GM12878 (cell line): ENCODE measurements around the gene ZNF764. TPM values are rescaled to one million over a fixed set of nuclear protein-coding genes. Genes with fewer than 3 reads are reported as not detected.

Experiments
- ATAC-seq: fragments of 200-7000 bp; cut with Tn5 transposase; 3 replicates; pipeline ENCODE4 v1.9.1; 2020; ENCODE audit warnings: mild to moderate bottlenecking, moderate library complexity
- BruUV-seq: library from RNA; stranded (reverse); fragments of 400-500 nt; replicated peaks from 2 replicates; lab custom pipeline; 2021; lab: Mats Ljungman, UMichigan
- CTCF ChIA-PET: fragments of 300-600 bp; sonication (Branson Sonifier 250); formaldehyde crosslinking; extraction: SDS; loops from one replicate; lab custom pipeline; 2021; ENCODE audit warnings: inconsistent platforms; lab: Yijun Ruan, JAX
- POLR2A ChIA-PET: fragments of 350-600 bp; formaldehyde crosslinking; extraction: SDS; loops from one replicate; lab custom pipeline; 2021; ENCODE audit warnings: inconsistent platforms; lab: Charles Lee
- RAD21 ChIA-PET: fragments of 300-600 bp; sonication (Branson Sonifier 250); formaldehyde crosslinking; loops from one replicate; lab custom pipeline; 2023; ENCODE audit warnings: antibody characterized with exemption; ENCODE audit not compliant: unreplicated experiment; lab: Charles Lee
- SMC1A ChIA-PET: fragments of 300-600 bp; sonication (Branson Sonifier 250); formaldehyde crosslinking; loops from one replicate; lab custom pipeline; 2023; ENCODE audit not compliant: unreplicated experiment, uncharacterized antibody; lab: Charles Lee
- DNase-seq: peaks from one replicate; pipeline ENCODE4 v3.0.0-alpha.2; 2011; ENCODE audit warnings: low read depth, low spot score
- FAIRE-seq: peaks from 3 replicates; lab custom pipeline; 2011; peaks lifted over from hg19 to GRCh38; lab: Jason Lieb, UNC
- H2AFZ ChIP-seq: 2 replicates; pipeline ENCODE4 v1.6.0; 2011; ENCODE audit warnings: low read depth, low read length, control low read depth; ENCODE audit not compliant: control insufficient read depth
- H3K27ac ChIP-seq: 2 replicates; pipeline ENCODE4 v1.5.1; 2011; ENCODE audit warnings: control low read depth; ENCODE audit not compliant: control insufficient read depth, insufficient read depth
- H3K27me3 ChIP-seq, 2 experiments: replicated peaks in 1 of 2; 2 replicates each; pipeline versions ENCODE4 v1.6.0 to v1.6.1; 2011; ENCODE audit warnings: low read length in 1 of 2; ENCODE audit not compliant: control insufficient read depth in 2 of 2, insufficient read depth in 2 of 2
- H3K36me3 ChIP-seq, 2 experiments: 2 replicates each; pipeline ENCODE4 v1.5.1; 2011; ENCODE audit warnings: low read length in 1 of 2; ENCODE audit not compliant: control insufficient read depth in 2 of 2, insufficient read depth in 2 of 2
- H3K4me1 ChIP-seq: 2 replicates; pipeline ENCODE4 v1.6.1; 2011; ENCODE audit warnings: mild to moderate bottlenecking, low read length, moderate library complexity, mixed read lengths; ENCODE audit not compliant: control insufficient read depth, insufficient read depth
- H3K4me2 ChIP-seq: 2 replicates; pipeline ENCODE4 v1.6.0; 2011; ENCODE audit warnings: control low read depth; ENCODE audit not compliant: control insufficient read depth, insufficient read depth
- H3K4me3 ChIP-seq: fragments of 200-600 bp; sonication (generic); 2 replicates; pipeline ENCODE4 v1.5.1; 2016
- H3K79me2 ChIP-seq: 2 replicates; pipeline ENCODE4 v1.6.0; 2011; ENCODE audit warnings: low read length; ENCODE audit not compliant: control insufficient read depth, insufficient read depth
- H3K9ac ChIP-seq: 2 replicates; pipeline ENCODE4 v1.8.0; 2011; ENCODE audit warnings: low read length, control low read depth, mixed read lengths; ENCODE audit not compliant: control insufficient read depth, insufficient read depth
- H3K9me3 ChIP-seq: replicated peaks from 3 replicates; pipeline ENCODE4 v1.5.1; 2011; ENCODE audit warnings: mild to moderate bottlenecking, low read length; ENCODE audit not compliant: control insufficient read depth, insufficient read depth
- H4K20me1 ChIP-seq: 2 replicates; pipeline ENCODE4 v1.6.0; 2011; ENCODE audit not compliant: control insufficient read depth, insufficient read depth
- CUX1 ChIP-seq: IDR thresholded peaks from 2 replicates; pipeline ENCODE4 v1.6.1; 2012; ENCODE audit warnings: improper control_type of control experiment, low read depth, low read length; ENCODE audit not compliant: insufficient replicate concordance
- GATAD2B ChIP-seq: fragments of 450-650 bp; conservative IDR thresholded peaks from 2 replicates; pipeline ENCODE4 v1.6.1; 2017; ENCODE audit warnings: low read depth, mild to moderate bottlenecking, moderate library complexity
- IRF3 ChIP-seq: fragments of 450-650 bp; IDR thresholded peaks from 2 replicates; pipeline ENCODE4 v1.6.1; 2014; ENCODE audit warnings: mild to moderate bottlenecking
- MTA2 ChIP-seq: fragments of 450-650 bp; IDR thresholded peaks from 2 replicates; pipeline ENCODE4 v1.6.1; 2016; ENCODE audit warnings: low read depth, mild to moderate bottlenecking, moderate library complexity
- NFYB ChIP-seq: IDR thresholded peaks from 2 replicates; pipeline ENCODE4 v1.6.1; 2011; ENCODE audit warnings: low read depth, mild to moderate bottlenecking, low read length, improper control_type of control experiment, moderate library complexity; ENCODE audit not compliant: insufficient read depth
- PKNOX1 ChIP-seq: fragments of 450-650 bp; IDR thresholded peaks from 2 replicates; pipeline ENCODE4 v1.6.1; 2016; ENCODE audit warnings: mild to moderate bottlenecking
- POLR2A ChIP-seq: IDR thresholded peaks from 2 replicates; pipeline ENCODE4 v1.6.1; 2011; ENCODE audit warnings: low read depth, mild to moderate bottlenecking, low read length
- RAD51 ChIP-seq: fragments of 450-650 bp; IDR thresholded peaks from 2 replicates; pipeline ENCODE4 v1.6.1; 2016; ENCODE audit warnings: moderate library complexity, mild to moderate bottlenecking, inconsistent platforms
- SMAD5 ChIP-seq: IDR thresholded peaks from 2 replicates; pipeline ENCODE4 v1.6.1; 2016; ENCODE audit warnings: antibody characterized with exemption, low read depth
- SUZ12 ChIP-seq: fragments of 200-600 bp; sonication (generic); IDR thresholded peaks from one replicate; pipeline ENCODE4 v1.6.1; 2018; ENCODE audit warnings: antibody characterized with exemption, mild to moderate bottlenecking; ENCODE audit not compliant: unreplicated experiment
- TBL1XR1 ChIP-seq: IDR thresholded peaks from 2 replicates; pipeline ENCODE4 v1.6.1; 2012; ENCODE audit warnings: low read depth, low read length, improper control_type of control experiment
- TCF12 ChIP-seq: IDR thresholded peaks from 2 replicates; pipeline ENCODE4 v1.6.1; 2011; ENCODE audit warnings: low read depth, mild to moderate bottlenecking, low read length
- WGBS: methylation state at CpG from one replicate; pipeline ENCODE4 v1.1.6; 2016; ENCODE audit warnings: low lambda C conversion rate; ENCODE audit not compliant: insufficient replicate concordance, insufficient coverage; ENCODE audit errors: missing lambda C conversion rate; 5-methylcytosine and 5-hydroxymethylcytosine counted together
- in situ Hi-C: fragments of 300-500 bp; cut with MboI; formaldehyde crosslinking; loops from 9 replicates; pipeline ENCODE4 v1.14.3; 2018; ENCODE audit warnings: mixed read lengths
- intact Hi-C: fragments of 100-400 bp; cut with micrococcal nuclease; formaldehyde crosslinking; loops from one replicate; pipeline ENCODE4 v1.14.2; 2022; ENCODE audit not compliant: unreplicated experiment
- polyA plus RNA-seq, 11 experiments: library from polyadenylated mRNA; depleted of rRNA in 4 of 11; unstranded in 6 of 11; stranded (reverse) in 5 of 11; fragments of >200 nt; fragmentation: Nextera tagmentation in 4 of 11; fragmentation: Illumina TruSeq in 1 of 11; extraction: Ambion mirVana in 4 of 11; extraction: Trizol in 1 of 11; gene quantifications; 1 replicate in 1 of 11; 2 replicates in 10 of 11; pipeline versions ENCODE4 v1.2.1 to v1.2.3, GENCODE V29; 2011 to 2016; ENCODE audit warnings: inconsistent platforms in 2 of 11, missing spikeins in 2 of 11, low read depth in 1 of 11
- total RNA-seq, 4 experiments: library from RNA; depleted of rRNA in 3 of 4; stranded (reverse); fragments of >200 nt in 3 of 4; fragmentation: Illumina TruSeq in 1 of 4; extraction: Trizol in 1 of 4; gene quantifications; 2 replicates each; pipeline versions ENCODE4 v1.2.1 to v1.2.3, GENCODE V29; 2013 to 2021

Gene ZNF764
- total and polyA plus RNA-seq, 10 of the 15 experiments (the other 5 are each of a cell fraction or from before 2014, with no cell fraction given): 0.61 to 11.9 (median 3.8) TPM

GRCh38 chr16:30581457-30581856 is 23.3 kb upstream of the ZNF764 start:
- CTCF ChIA-PET: interaction anchor here (1.0 kb wide), 1 partner anchor 46 kb away, joined by 4 read pairs; no protein-coding TSS in a partner anchor
- Histone ChIP-seq H2AFZ (no peak overlapping the region), H3K9me3 (no peaks in the 10 kb centered on the region), H3K36me3 (peaks cover 3 to 9% of the 10 kb centered on the region in 2 experiments; a peak in 3 of 4 replicates), H3K79me2 (peaks cover 18% of the 10 kb centered on the region), H3K9ac (no peak overlapping the region), H3K27ac (no peak overlapping the region)
- POLR2A ChIA-PET: no interaction called here
- no peak for TF ChIP-seq SMAD5
- no peak for TF ChIP-seq TCF12
- no peak for TF ChIP-seq SUZ12
- TF ChIP-seq NFYB: no peak
- no peak for TF ChIP-seq CUX1
- TF ChIP-seq IRF3: no peak
- TF ChIP-seq PKNOX1: no peak
- no peak for TF ChIP-seq GATAD2B
- no peak for TF ChIP-seq POLR2A
- TF ChIP-seq TBL1XR1: no peak
- no peak for TF ChIP-seq RAD51
- no peak for TF ChIP-seq MTA2
- TF ChIP-seq, all 136 proteins: peak for 0
- in situ Hi-C loops: no loop called here
- Histone ChIP-seq H3K4me1 (no peaks in the 10 kb centered on the region; the same call in 1 of the 2 replicates), H3K27me3 (no peaks in the 10 kb centered on the region), H4K20me1 (no peaks in the 10 kb centered on the region), H3K4me2 (no peak overlapping the region), H3K4me3 (no peak overlapping the region)
- DNase-seq (no peak), ATAC-seq (no peak), FAIRE-seq (no peak)
- 95% methylated on average over 7 of the region's 7 CpGs for whole genome bisulfite sequencing
- RAD21 ChIA-PET: interaction anchor here (1.0 kb wide), 1 partner anchor 74 kb away, joined by 3 read pairs; no protein-coding TSS in a partner anchor
- intact Hi-C loops: no loop called here
- BruUV-seq: no TSS peak
- SMC1A ChIA-PET: interaction anchor here (0.6 to 1.8 kb wide), 2 partner anchors 9 to 155 kb away, joined by 3 to 4 read pairs; partner anchors contain the start of gene ZNF688
